ENCODE results near the gene NRAP.
A peak's percentile ranks its signal among the peaks of the same experiment; 100 is the strongest.
"Not testable (repeated sequence)": the region's sequence is repeated elsewhere in the genome, so short reads cannot be mapped to it uniquely, and the experiment has no call there.

The NRAP gene

GRCh38 chr10:113679463-113680189, 15.8 kb upstream of the NRAP start, which contains the start of gene CASP7:
CASP7 (plus strand) TSS chr10:113679912; CDS start chr10:113697494, 17,582 bp downstream.
- DNase-seq (ENCODE audit: low read depth in 1 of 2, low spot score in 1 of 2), result peak; percentile 58 to 89
- in situ Hi-C loops (cut with HindIII; ENCODE audit: low pct_unique_long_range_greater_than_20kb, low sequenced_read_pairs), result no loop called here
- no peak for TF ChIP-seq JUND (IDR thresholded peaks at IDR 0.05; ENCODE audit: low read depth)

GRCh38 chr10:113666682-113667252, 2.9 kb upstream of the NRAP start:
- DNase-seq (ENCODE audit: low read depth in 1 of 2, low spot score in 1 of 2), result no peak
- TF ChIP-seq JUND (IDR thresholded peaks at IDR 0.05; ENCODE audit: low read depth), result no peak
- in situ Hi-C loops (cut with HindIII; ENCODE audit: low pct_unique_long_range_greater_than_20kb, low sequenced_read_pairs), result no loop called here

- in situ Hi-C loops (cut with HindIII; ENCODE audit: low pct_unique_long_range_greater_than_20kb, low sequenced_read_pairs), result no loop called here
- TF ChIP-seq JUND (IDR thresholded peaks at IDR 0.05; ENCODE audit: low read depth), result no peak
- peak; percentile 47 to 97 for DNase-seq (ENCODE audit: low read depth in 1 of 2, low spot score in 1 of 2)
Observed at GRCh38 chr10:113665806-113666354, 2.0 kb upstream of the NRAP start.

- TF ChIP-seq JUND (IDR thresholded peaks at IDR 0.05; ENCODE audit: low read depth), result no peak
- in situ Hi-C loops (cut with HindIII; ENCODE audit: low pct_unique_long_range_greater_than_20kb, low sequenced_read_pairs), result no loop called here
- DNase-seq (ENCODE audit: low read depth in 1 of 2, low spot score in 1 of 2), result peak in 1 of 2 experiments; percentile 78
Observed at GRCh38 chr10:113665352-113665751, 1.5 kb upstream of the NRAP start.

- in situ Hi-C loops (cut with HindIII; ENCODE audit: low pct_unique_long_range_greater_than_20kb, low sequenced_read_pairs), result no loop called here
- no peak for TF ChIP-seq JUND (IDR thresholded peaks at IDR 0.05; ENCODE audit: low read depth)
- DNase-seq (ENCODE audit: low read depth in 1 of 2, low spot score in 1 of 2), result no peak
Observed at GRCh38 chr10:113663142-113663541, 699 bp downstream of the NRAP start.

- TF ChIP-seq JUND (IDR thresholded peaks at IDR 0.05; ENCODE audit: low read depth), result no peak
- no peak for DNase-seq (ENCODE audit: low read depth in 1 of 2, low spot score in 1 of 2)
- in situ Hi-C loops (cut with HindIII; ENCODE audit: low pct_unique_long_range_greater_than_20kb, low sequenced_read_pairs), result no loop called here
Observed at GRCh38 chr10:113661332-113661731, 2.5 kb downstream of the NRAP start.

- in situ Hi-C loops (cut with HindIII; ENCODE audit: low pct_unique_long_range_greater_than_20kb, low sequenced_read_pairs), result no loop called here
- no peak for TF ChIP-seq JUND (IDR thresholded peaks at IDR 0.05; ENCODE audit: low read depth)
Observed at GRCh38 chr10:113657544-113657943, 6.3 kb downstream of the NRAP start.

GRCh38 chr10:113656896-113657295, 6.9 kb downstream of the NRAP start:
- in situ Hi-C loops (cut with HindIII; ENCODE audit: low pct_unique_long_range_greater_than_20kb, low sequenced_read_pairs), result no loop called here
- DNase-seq (ENCODE audit: low read depth in 1 of 2, low spot score in 1 of 2), result no peak
- no peak for TF ChIP-seq JUND (IDR thresholded peaks at IDR 0.05; ENCODE audit: low read depth)

More at GRCh38 chr10:113657544-113657943, 6.3 kb downstream of the NRAP start:
- no peak for DNase-seq (ENCODE audit: low read depth in 1 of 2, low spot score in 1 of 2)

GRCh38 chr10:113652456-113652855, 11.4 kb downstream of the NRAP start:
- in situ Hi-C loops (cut with HindIII; ENCODE audit: low pct_unique_long_range_greater_than_20kb, low sequenced_read_pairs); DNase-seq (ENCODE audit: low read depth in 1 of 2, low spot score in 1 of 2): not testable (repeated sequence)

- DNase-seq (ENCODE audit: low read depth in 1 of 2, low spot score in 1 of 2), result peak in 1 of 2 experiments; percentile 28
- in situ Hi-C loops (cut with HindIII; ENCODE audit: low pct_unique_long_range_greater_than_20kb, low sequenced_read_pairs), result no loop called here
- no peak for TF ChIP-seq JUND (IDR thresholded peaks at IDR 0.05; ENCODE audit: low read depth)
Observed at GRCh38 chr10:113651898-113652297, 11.9 kb downstream of the NRAP start.

GRCh38 chr10:113651021-113651420, 12.8 kb downstream of the NRAP start:
- TF ChIP-seq JUND (IDR thresholded peaks at IDR 0.05; ENCODE audit: low read depth), result no peak
- in situ Hi-C loops (cut with HindIII; ENCODE audit: low pct_unique_long_range_greater_than_20kb, low sequenced_read_pairs), result no loop called here
- DNase-seq (ENCODE audit: low read depth in 1 of 2, low spot score in 1 of 2), result no peak

GRCh38 chr10:113650172-113650571, 13.7 kb downstream of the NRAP start:
- in situ Hi-C loops (cut with HindIII; ENCODE audit: low pct_unique_long_range_greater_than_20kb, low sequenced_read_pairs), result no loop called here
- TF ChIP-seq JUND (IDR thresholded peaks at IDR 0.05; ENCODE audit: low read depth), result no peak
- peak in 1 of 2 experiments; percentile 37 for DNase-seq (ENCODE audit: low read depth in 1 of 2, low spot score in 1 of 2)

- DNase-seq (ENCODE audit: low read depth in 1 of 2, low spot score in 1 of 2), result no peak
- in situ Hi-C loops (cut with HindIII; ENCODE audit: low pct_unique_long_range_greater_than_20kb, low sequenced_read_pairs), result no loop called here
- no peak for TF ChIP-seq JUND (IDR thresholded peaks at IDR 0.05; ENCODE audit: low read depth)
Observed at GRCh38 chr10:113648478-113648877, 15.4 kb downstream of the NRAP start.

All from T47D (cell line).